ENCODE results near the gene CDC73.

CDC73 gene

DNA sequence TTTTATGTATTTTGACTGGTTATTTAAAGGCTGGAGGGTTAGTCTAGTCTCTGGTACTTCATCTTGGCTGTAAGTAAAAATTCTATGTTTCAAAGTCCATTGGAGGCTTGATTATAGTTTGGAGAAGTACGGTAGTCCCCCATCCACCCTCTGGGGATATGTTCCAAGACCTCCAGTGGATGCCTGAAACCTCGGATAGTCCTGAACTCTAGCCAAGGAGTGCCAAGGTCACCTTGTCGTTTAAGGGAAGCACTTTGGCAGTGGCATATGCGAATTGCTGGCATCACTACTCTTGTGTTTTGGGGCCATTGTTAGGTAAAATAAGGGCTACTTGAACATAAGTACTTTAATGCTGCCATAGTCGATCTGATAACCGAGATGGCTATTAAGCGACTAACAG is 18.4 kb downstream of the CDC73 start:
- TF ChIP-seq EGR1 (IDR thresholded peaks at IDR 0.05) (no peak), EP300 (IDR thresholded peaks at IDR 0.05; ENCODE audit: borderline replicate concordance) (no peak), TEAD4 (IDR thresholded peaks at IDR 0.05) (no peak), YY1 (IDR thresholded peaks at IDR 0.05; ENCODE audit: low read depth) (no peak), FOXM1 (IDR thresholded peaks at IDR 0.05; ENCODE audit: borderline replicate concordance, low read depth) (no peak), TCF12 (IDR thresholded peaks at IDR 0.05; ENCODE audit: low read depth) (no peak), TAF1 (IDR thresholded peaks at IDR 0.05; ENCODE audit: low read depth) (no peak), CREB1 (IDR thresholded peaks at IDR 0.05; ENCODE audit: low read depth) (no peak)
- TF ChIP-seq, protein P1, sequence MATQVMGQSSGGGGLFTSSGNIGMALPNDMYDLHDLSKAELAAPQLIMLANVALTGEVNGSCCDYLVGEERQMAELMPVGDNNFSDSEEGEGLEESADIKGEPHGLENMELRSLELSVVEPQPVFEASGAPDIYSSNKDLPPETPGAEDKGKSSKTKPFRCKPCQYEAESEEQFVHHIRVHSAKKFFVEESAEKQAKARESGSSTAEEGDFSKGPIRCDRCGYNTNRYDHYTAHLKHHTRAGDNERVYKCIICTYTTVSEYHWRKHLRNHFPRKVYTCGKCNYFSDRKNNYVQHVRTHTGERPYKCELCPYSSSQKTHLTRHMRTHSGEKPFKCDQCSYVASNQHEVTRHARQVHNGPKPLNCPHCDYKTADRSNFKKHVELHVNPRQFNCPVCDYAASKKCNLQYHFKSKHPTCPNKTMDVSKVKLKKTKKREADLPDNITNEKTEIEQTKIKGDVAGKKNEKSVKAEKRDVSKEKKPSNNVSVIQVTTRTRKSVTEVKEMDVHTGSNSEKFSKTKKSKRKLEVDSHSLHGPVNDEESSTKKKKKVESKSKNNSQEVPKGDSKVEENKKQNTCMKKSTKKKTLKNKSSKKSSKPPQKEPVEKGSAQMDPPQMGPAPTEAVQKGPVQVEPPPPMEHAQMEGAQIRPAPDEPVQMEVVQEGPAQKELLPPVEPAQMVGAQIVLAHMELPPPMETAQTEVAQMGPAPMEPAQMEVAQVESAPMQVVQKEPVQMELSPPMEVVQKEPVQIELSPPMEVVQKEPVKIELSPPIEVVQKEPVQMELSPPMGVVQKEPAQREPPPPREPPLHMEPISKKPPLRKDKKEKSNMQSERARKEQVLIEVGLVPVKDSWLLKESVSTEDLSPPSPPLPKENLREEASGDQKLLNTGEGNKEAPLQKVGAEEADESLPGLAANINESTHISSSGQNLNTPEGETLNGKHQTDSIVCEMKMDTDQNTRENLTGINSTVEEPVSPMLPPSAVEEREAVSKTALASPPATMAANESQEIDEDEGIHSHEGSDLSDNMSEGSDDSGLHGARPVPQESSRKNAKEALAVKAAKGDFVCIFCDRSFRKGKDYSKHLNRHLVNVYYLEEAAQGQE (IDR thresholded peaks at IDR 0.05; ENCODE audit: low read depth) = no peak
- TF ChIP-seq, protein P2, sequence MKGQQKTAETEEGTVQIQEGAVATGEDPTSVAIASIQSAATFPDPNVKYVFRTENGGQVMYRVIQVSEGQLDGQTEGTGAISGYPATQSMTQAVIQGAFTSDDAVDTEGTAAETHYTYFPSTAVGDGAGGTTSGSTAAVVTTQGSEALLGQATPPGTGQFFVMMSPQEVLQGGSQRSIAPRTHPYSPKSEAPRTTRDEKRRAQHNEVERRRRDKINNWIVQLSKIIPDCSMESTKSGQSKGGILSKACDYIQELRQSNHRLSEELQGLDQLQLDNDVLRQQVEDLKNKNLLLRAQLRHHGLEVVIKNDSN (IDR thresholded peaks at IDR 0.05) = no peak
- TF ChIP-seq, protein P3, sequence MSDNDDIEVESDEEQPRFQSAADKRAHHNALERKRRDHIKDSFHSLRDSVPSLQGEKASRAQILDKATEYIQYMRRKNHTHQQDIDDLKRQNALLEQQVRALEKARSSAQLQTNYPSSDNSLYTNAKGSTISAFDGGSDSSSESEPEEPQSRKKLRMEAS (IDR thresholded peaks at IDR 0.05) = no peak

DNA sequence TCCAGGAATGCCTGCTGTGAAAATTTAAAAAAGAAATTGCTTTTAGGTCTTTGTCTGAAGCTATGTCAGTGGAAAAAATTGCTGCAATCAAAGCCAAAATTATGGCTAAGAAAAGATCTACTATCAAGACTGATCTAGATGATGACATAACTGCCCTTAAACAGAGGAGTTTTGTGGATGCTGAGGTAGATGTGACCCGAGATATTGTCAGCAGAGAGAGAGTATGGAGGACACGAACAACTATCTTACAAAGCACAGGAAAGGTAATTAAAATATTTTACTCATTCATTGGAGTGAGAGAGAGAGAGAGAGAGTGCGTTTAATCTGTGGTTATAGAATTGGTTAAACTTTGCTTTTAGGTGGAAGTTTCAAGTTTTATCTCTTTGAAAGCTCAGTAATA is 20.0 kb downstream of the CDC73 start:
- TF ChIP-seq CREB1 (IDR thresholded peaks at IDR 0.05; ENCODE audit: low read depth) = no peak
- TF ChIP-seq, protein P2 (IDR thresholded peaks at IDR 0.05) = no peak
- TF ChIP-seq TAF1 (IDR thresholded peaks at IDR 0.05; ENCODE audit: low read depth) = no peak

DNA sequence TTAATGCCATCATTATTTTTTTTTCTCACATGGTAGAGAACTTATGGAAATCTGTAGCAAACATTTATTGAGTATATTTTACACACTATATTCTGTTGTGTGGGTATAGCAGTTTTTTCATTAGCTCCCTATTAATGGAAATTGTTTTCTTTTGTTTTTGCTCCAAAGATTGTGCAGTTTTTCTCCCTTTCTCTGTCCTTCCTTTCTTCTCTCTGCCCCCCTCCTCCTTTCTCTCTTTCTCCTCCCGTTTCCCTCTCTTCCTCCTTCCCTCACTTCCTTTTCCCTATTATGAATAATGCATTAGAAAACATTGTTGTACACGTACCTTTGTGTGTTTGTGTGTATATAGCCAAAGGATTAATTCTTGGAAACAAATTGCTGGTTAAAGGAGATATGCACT is 20.6 kb downstream of the CDC73 start:
- TF ChIP-seq, protein P2 (IDR thresholded peaks at IDR 0.05) = no peak
- TF ChIP-seq NFIC (IDR thresholded peaks at IDR 0.05) (no peak), TCF12 (IDR thresholded peaks at IDR 0.05; ENCODE audit: low read depth) (no peak), YY1 (IDR thresholded peaks at IDR 0.05; ENCODE audit: low read depth) (no peak), TEAD4 (IDR thresholded peaks at IDR 0.05) (no peak), TAF1 (IDR thresholded peaks at IDR 0.05; ENCODE audit: low read depth) (no peak), CEBPB (IDR thresholded peaks at IDR 0.05) (no peak), CREB1 (IDR thresholded peaks at IDR 0.05; ENCODE audit: low read depth) (no peak), FOXM1 (IDR thresholded peaks at IDR 0.05; ENCODE audit: borderline replicate concordance, low read depth) (no peak), RAD21 (IDR thresholded peaks at IDR 0.05; ENCODE audit: low read depth) (no peak)
- TF ChIP-seq, protein P1 (IDR thresholded peaks at IDR 0.05; ENCODE audit: low read depth) = no peak

DNA sequence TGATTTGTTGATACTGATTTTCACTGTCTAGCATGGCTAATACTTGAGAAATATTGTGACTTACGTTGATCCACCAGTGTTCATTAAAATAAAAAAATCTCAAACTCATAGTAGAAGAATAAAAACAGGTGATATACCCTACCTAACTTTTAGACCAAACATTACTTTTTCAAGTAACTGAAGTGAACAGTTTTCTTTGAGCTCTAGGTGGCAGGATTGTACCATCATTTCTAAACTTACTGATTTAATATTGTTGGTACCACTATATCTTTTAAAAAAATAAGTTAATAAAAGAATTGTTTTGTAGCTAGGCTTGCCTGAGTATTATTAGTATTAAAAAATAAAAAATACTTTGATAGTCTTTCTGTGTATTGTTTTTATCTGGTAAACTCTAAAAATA is 21.5 kb downstream of the CDC73 start:
- TF ChIP-seq RAD21 (IDR thresholded peaks at IDR 0.05; ENCODE audit: low read depth) (peak; percentile 25; the same call in 1 of the 2 replicates), TAF1 (IDR thresholded peaks at IDR 0.05; ENCODE audit: low read depth) (no peak)

DNA sequence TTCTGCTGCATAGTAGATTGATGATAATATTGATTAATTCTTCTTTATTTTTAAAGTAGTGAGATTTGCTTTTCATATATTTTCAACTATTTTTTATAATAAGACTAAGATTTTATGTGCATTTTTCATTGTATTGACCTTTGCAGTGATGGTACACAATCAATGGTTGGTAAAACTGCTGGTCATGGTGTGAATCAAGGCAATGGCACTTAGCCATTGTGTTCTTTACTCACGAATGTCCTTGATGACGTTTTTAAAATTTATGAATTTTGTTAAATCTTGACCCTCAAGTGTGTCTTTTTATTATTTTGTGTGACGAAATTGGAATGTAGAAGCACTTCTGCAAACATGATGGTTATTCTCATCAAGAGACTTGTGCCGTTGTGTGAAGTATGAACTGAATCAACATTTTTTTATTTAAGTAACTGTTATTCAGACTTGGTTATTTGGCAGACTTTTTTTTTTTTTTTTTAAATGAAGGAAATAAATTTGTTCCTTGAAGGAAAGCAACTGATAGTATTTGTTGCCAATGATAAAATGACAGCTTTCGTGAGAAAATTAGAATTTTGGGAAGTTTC is 22.6 kb downstream of the CDC73 start:
- no peak for TF ChIP-seq CREB1 (IDR thresholded peaks at IDR 0.05; ENCODE audit: low read depth)
- TF ChIP-seq TCF12 (IDR thresholded peaks at IDR 0.05; ENCODE audit: low read depth) = no peak
- TF ChIP-seq NFIC (IDR thresholded peaks at IDR 0.05) = no peak
- TF ChIP-seq CEBPB (IDR thresholded peaks at IDR 0.05) = no peak
- no peak for TF ChIP-seq FOXM1 (IDR thresholded peaks at IDR 0.05; ENCODE audit: borderline replicate concordance, low read depth)
- TF ChIP-seq TAF1 (IDR thresholded peaks at IDR 0.05; ENCODE audit: low read depth) = no peak

DNA sequence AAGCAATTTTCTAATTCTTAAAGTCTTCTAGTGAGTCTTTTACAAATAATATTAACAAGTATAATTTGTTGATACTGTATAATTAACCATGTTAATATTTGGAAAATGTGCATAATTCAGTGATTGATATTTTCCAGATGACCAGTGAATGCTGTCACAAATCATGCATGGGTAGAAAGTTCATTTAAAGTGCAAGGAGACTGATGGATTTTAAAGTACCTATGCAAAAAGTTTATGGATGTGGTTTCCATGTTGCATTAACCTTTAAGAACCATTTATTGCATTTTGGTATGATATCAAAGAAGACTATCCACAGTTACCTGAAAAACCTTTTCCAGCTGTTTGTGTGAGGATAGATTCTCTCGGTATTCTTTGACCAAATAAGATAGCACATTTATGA is 23.2 kb downstream of the CDC73 start:
- TF ChIP-seq EP300 (IDR thresholded peaks at IDR 0.05; ENCODE audit: borderline replicate concordance) = no peak
- TF ChIP-seq NFIC (IDR thresholded peaks at IDR 0.05) = no peak
- no peak for TF ChIP-seq ZBTB7A (IDR thresholded peaks at IDR 0.05; ENCODE audit: low read depth)
- TF ChIP-seq, protein P3 (IDR thresholded peaks at IDR 0.05) = no peak
- no peak for TF ChIP-seq TCF12 (IDR thresholded peaks at IDR 0.05; ENCODE audit: low read depth)
- no peak for TF ChIP-seq CREB1 (IDR thresholded peaks at IDR 0.05; ENCODE audit: low read depth)
- TF ChIP-seq, protein P1 (IDR thresholded peaks at IDR 0.05; ENCODE audit: low read depth) = no peak
- no peak for TF ChIP-seq YY1 (IDR thresholded peaks at IDR 0.05; ENCODE audit: low read depth)
- no peak for TF ChIP-seq TAF1 (IDR thresholded peaks at IDR 0.05; ENCODE audit: low read depth)
- TF ChIP-seq, protein P2 (IDR thresholded peaks at IDR 0.05) = no peak
- no peak for TF ChIP-seq RAD21 (IDR thresholded peaks at IDR 0.05; ENCODE audit: low read depth)
- TF ChIP-seq FOXM1 (IDR thresholded peaks at IDR 0.05; ENCODE audit: borderline replicate concordance, low read depth) = no peak
- no peak for TF ChIP-seq EGR1 (IDR thresholded peaks at IDR 0.05)
- TF ChIP-seq CEBPB (IDR thresholded peaks at IDR 0.05) = no peak
- no peak for TF ChIP-seq TEAD4 (IDR thresholded peaks at IDR 0.05)

Measured in Ishikawa (cell line).